HG03457 (cell line): ENCODE results near the gene OMA1.
A peak's percentile ranks its signal among the peaks of the same experiment; 100 is the strongest.
"Not testable (repeated sequence)": the region's sequence is repeated elsewhere in the genome, so short reads cannot be mapped to it uniquely, and the experiment has no call there.

Experiments
- ATAC-seq: cut with Tn5 transposase; IDR thresholded peaks from one replicate; pipeline ENCODE4 v1.9.1; 2021; ENCODE audit warnings: moderate number of reproducible peaks; ENCODE audit not compliant: unreplicated experiment

OMA1 gene

DNA sequence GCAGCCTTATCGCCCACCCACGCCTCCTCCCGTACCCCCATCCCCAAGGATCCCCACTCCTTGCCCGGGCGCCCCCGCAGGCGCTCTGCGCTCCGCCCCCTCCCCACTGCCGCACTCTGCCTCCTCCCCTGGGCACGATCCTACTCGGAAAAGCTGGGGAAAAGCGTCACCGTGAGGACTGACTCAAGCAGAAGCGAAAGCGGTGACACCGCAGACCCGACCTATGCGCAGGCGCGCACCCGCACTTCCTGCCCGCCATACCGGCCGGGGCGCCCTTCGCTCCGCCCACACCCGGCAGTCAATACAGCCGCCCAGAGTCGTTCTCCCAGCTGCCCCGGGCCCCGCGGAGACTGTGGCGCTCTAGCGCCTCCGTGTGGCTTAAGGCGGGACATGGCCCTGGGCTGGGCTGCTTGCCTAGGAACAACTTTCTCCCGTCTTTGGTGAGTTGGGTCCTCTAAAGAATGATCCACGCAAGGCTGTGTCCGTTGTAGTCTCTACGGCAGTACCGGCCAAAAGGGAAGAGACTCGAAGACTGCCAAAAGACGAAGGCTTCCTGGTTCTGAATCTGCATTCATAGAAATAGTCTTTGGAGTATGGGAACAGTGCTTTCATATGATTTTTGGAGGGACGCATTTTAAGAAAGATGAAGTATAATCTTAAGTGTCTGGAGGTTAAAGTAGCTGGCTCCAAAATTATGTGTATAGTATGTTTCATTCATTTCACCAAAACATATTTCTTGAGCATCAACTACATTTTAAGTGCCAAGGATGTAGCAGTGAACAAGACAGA, at the start of gene OMA1:
Gene OMA1, minus strand, starts transcription at position 207 of the 789 bp plus-strand sequence. CDS start 7,432 bp downstream, outside the sequence.
- peak; percentile 97 for ATAC-seq

DNA sequence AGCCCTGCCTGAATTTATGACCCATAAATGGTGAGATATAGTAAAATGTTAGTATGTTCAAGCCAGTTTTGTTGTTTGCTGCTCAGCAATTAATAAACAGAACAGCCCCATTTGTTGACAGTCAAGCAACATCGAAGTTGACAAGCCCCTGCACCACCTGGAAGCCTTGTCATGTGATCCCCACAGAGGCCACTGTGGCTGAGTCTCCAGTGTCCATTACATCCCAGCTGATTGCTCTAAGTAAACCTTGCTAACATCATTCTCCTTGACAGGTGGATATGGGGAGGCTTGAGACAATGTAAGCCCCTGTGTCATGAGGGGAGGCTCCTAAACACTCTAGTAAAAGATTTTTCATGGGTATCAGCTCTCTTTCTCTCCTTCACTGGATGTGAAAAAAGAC, 48.0 kb upstream of the OMA1 start:
- no peak for ATAC-seq

DNA sequence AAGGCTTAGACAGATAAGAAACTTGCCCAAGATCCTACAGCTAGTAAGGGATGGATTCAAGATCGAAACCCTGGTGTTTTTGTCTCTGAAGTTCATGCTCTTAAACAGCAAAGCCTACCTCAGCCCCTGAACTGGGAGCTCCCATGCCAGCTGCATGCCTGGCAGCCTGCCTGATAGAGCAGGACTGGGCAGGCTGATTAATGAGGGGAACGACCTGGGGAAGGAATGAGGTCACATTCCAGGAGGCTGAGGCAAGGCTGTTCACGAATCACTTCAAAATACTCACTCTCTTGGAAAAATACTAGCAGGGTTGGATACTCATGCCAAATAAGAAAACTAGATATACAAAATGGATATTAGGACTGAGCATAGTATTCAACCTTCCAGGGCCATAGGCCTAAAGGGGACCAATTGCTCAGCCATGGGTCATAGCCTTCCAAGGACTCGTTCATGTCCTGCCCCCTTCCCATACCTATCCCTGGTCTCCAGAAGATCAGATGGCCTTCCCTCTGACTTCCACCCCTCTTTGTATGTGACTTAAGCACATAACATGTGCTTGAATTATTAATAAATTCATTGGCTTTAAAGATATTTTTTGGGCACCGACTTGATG, 46.1 kb upstream of the OMA1 start:
- ATAC-seq: no peak

DNA sequence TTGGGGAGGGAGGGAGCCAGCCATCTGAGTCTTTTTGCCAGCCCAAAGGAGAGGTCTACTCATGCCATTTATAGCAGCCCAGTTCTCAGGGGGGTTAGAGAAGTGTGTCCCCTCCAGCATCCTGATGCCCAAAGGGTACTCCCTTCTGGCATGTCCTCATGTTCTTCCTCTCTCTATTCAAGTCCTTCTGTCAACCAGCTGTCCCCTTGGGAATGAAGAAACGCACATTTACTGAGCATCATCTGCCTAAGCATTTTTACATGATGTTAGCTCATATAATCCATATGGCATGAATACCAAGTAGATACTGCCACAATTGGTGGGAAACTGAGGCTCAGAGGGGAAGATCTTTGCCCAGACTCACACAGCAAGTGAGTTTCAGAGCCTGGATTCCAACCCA, 45.3 kb upstream of the OMA1 start:
- no peak for ATAC-seq

DNA sequence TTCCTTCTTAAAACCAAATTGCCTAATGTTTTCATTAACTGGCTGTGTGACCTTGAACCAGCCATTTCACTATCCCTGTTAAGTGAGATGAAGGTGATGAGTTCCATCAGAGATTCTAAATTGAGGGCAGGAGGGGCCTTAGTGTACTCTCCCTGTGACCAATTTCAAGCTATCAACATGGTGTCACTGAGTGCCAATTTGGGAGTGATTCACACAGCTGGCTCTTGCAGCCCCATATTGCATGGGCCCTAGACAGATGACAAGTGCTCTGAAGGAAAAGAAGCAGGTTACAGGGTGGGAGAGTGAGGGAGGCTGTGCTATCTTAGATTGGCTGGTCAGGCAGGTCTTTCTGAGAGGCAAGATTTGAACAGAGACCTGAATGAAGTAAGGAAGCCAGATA, 43.5 kb upstream of the OMA1 start:
- no peak for ATAC-seq

DNA sequence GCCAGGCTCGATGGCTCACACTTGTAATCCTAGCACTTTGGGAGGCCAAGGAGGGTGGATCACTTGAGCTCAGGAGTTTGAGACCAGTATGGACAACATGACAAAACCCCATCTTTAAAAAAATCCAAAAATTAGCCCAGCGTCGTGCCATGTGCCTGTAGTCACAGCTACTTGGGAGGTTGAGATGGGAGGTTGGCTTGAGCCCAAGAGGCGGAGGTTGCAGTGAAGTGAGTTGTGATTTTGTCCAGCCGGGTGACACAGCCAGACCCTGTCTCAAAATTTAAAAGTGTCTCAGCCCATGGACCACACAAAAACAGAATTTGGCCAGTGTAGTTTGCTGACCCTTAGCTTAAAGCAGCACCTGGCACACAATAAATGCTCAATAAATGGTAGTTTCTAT, 41.9 kb upstream of the OMA1 start:
- no peak for ATAC-seq

DNA sequence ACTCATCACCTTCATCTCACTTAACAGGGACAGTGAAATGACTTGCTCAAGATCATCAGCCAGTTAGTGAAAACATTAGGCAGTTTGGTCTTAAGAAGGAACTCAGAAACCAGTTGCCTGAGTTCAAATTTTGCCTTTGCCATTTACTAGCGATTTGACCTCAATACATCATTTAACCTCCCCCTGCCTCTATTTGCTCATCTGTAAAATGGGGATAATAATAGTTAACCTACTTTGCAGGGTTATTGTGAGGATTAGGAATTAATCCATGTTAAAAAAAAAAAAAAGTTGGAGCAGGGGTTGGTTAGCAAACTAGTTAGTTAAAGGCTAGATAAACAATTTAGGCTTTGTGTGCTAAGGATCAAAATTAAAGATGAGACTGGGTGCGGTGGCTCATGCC, 41.1 kb upstream of the OMA1 start:
- ATAC-seq: no peak

DNA sequence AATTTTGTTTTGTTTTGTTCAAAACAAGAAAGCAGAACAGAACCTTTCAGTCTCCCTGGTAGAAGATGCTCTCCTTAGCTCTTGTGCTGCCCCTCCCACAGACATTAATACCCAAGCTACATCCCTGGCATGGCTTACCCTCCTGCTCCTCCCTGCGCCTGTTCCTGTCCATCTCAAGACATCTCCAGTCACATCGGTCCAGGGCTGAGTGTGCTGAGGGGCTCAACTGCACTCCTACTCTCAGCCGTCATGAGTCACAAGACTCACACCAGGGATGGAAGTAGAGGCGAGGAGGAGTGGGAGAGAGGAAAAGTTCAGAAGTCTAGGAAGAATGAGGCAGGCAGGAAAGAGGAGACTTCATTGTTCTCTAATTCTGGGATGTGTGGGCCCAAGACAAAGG, 39.7 kb upstream of the OMA1 start:
- no peak for ATAC-seq

DNA sequence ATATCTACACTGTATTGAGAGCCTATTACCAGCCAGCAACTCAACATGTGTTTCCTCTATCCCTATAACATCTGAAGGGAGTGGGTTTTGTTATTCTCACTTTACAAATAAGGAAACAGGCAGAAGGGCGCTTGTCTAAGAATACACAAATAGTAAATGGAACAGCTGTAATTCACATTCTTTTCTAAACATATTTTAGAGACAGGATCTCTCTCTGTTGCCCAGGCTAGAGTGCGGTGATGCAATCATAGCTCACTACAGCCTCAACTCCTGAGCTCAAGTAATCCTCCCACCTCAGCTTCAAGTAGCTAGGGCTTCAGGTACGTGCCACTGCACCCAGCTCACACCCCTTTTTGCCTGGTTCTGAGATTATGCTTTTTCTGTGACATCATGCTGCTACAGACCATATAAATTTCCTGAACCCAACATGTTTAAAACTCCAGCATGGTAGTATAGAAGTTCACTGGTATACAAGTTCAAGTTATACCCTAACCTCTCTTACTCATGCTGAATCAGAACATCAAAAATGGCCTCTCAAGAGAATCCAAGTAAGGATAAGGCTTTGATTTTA, 39.1 kb upstream of the OMA1 start:
- no peak for ATAC-seq

DNA sequence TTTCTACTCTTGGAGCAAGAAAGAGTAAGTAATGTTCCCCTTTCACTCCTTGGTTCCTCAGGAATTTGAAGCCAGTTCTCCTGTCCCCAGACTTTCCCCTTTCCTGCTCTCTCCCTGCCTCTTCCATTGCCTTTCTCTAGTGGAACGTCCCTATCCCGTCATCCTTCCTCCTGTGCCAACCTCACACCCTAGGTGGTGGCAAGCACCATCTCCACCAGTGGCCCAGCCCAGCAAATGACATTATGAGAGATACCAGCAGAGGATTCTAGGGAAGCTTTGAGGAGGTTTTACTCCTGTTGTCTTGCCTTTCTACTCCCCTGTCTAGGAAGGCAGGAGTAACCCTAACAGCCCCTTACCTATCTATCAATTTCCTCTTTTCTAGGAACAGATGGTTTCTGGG, 38.6 kb upstream of the OMA1 start:
- ATAC-seq: no peak

DNA sequence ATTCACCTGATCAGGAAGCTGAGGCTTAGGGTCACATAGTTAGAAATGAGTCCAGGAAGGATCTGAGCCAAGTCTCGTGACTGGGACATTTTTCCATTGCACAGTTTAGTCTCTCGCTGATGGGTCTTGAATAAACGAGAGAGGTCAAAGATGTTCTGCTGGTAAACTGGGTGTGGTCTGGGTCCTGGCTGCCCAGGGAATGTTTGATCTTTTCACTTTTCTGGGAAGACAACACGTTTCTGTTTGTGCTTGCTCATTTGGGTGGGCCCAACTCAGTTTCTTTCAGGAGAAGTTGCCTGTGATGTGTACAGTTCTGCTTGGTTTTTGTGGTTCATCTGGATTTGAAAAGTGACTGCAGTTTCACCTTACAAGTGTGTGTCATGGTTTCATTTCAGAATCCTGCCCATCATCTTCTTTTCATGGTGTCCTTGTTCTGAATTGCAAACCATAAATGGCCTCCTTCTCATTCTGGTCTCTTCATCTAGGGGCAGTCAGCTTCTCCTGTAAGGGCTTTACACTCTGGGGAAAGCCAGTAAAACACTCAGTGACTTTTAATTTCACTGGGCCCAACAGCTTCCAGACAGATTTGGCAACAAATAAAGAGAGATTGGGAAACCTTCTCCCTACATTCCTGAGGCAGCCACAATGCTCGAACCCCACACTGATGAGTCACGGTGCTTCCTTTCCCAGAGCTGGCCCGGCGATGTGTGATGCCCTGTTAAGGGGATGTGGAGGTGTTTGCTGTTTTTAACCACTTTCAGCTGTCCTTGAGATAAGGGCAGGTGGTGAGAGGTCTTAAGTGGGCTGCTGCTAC, 37.8 kb upstream of the OMA1 start:
- no peak for ATAC-seq

DNA sequence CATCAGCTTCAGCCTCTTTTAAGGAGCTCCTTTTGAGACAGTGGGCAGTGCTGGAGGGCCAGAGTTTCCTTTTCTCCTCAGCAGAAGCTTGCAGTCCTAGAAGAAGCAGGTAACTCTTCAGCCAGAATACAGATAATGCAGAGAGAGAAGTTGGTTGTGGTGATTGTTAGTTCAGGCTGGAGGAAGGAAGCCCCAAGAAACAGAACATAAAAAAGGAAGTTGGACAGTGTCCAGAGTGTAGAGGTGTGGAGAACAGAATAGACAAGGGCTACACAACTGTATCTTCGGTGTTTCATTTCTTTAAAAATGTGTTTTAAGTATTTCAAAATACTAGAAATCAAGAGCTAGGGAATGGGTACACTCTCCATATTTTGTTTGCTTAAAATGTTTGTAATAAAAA, 37.0 kb upstream of the OMA1 start:
- ATAC-seq: no peak

DNA sequence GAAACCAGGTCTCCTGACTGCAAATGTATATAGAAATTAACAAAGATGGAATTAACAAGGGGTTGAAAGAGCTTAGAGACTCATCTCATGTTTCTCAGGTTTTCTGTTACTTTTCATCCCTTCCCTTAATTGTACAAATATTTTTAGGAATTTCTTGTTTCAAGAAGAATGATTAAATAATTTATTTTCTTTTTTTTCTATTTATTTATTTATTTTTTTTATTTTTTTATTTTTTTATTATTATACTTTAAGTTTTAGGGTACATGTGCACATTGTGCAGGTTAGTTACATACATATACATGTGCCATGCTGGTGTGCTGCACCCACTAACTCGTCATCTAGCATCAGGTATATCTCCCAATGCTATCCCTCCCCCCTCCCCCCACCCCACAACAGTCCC, 35.6 kb upstream of the OMA1 start:
- not testable (repeated sequence) for ATAC-seq

DNA sequence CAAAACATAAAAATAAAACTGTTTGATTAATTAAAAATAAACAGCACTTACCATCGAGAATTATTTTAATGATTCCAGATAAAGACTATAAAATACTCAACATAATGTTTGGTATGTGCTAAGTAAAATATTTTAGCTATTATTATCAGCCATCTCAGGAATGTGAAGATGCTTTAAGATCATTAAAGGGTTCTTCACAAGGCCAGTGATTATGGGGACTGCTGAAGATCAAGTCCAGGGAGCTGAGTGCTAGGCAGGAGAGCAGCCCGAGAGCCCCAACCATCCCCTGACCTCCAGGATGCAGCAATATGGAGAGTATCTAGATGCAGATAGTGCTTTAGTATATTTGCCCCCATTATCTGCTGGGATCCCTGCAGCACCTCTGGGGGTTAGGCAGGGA, 35.1 kb upstream of the OMA1 start:
- no peak for ATAC-seq

DNA sequence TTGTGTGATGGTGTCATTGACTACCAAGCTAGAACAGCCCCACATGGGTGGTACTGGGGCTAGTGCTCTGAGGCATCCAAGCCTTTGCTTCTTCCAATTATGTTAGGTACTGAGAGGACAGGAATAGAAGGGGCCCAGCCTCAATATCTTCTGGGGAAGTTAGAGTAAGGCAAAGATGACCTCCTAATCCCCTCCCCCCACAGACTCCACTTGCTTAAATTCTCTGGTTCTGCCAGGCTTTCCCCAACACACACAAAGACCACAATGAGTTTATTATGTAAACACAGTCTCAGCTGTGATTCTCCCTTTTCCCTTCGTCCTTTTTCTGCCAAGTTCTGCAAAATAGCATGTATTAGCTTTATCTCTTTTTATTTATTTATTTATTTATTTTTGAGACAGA, 33.7 kb upstream of the OMA1 start:
- ATAC-seq: no peak

DNA sequence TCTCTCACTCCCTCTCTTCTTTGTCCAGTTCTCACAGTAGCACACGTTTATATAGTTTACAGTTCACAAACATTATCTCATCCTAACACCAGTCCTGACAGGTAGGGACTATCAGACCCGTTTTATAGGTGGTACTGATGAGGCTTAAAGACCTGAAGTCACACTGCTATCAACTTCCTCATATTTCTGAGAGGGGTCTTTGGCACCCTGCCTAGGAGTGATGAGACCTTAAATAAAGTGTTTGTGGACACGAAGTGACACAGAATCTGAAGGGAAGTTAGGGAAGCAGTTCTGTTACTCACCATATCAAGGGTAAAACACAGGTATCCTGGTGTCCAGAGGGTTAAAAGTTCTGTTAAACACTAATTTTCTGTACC, 31.1 kb upstream of the OMA1 start:
- ATAC-seq: no peak

DNA sequence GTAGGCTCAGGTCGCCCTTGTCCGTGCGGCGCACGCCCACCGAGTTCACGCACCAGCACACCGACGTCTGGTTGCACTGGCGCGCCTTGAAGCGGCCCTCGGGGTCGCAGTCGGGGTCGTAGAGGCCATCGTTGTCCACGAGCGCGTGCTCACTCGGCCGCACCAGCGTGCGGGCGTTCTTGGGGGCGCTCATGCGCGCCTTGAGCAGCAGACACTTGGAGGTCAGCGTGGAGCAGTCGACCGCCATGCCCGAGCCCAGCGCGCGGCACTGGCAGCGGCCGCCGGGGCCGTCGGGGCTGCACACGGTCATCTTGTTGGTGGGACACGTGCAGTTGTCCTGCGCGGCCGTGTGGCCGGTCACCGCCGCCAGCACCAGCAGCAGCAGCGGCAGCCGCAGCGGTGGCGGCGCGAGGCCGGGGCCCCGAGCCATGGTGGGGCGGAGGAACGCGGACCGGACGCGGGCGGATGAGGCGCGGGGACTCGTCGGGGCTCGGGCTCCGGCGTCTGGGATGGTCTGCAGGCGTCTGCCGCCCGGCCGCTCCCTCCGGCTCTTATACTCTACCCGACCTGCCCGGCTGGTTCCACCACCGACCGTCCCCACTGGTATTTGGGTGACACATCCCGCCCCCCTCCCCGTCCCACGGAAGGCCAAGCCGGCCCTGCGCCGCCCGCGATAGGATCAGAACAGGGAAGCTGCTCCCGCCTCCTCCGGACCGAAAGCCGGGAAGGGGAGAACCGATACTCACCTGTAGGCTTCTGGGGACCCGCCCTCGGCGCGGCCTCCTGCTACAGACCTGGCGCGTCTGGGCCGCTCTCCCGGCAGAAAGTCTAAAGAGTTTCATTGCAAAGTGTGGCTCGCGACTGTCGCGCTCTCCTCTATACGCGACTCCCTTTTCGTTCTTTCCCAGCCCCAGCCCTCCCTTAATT, 30.5 kb upstream of the OMA1 start, which contains the start of gene TACSTD2:
Gene TACSTD2, minus strand, starts transcription at position 526 of the 927 bp plus-strand sequence. Its CDS starts 96 bp downstream, at position 430.
- no peak for ATAC-seq

DNA sequence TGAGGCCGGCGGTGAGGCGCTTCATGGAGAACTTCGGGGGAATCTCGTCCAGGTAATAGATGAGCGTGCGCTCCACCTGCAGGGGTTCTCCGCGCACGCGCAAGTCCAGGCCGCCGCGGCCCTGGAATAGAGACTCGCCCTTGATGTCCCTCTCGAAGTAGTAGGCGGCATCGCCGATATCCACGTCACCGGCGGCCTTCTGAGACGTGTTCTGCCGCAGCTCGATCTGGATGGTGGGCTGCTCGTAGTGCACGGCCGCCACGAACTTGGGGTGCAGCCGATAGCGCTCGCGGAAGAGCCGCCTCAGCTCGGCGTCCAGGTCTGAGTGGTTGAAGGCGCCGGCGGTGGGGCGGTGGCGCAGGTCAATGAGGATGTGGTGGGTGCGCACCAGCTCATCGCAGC, 29.8 kb upstream of the OMA1 start:
- ATAC-seq: no peak

DNA sequence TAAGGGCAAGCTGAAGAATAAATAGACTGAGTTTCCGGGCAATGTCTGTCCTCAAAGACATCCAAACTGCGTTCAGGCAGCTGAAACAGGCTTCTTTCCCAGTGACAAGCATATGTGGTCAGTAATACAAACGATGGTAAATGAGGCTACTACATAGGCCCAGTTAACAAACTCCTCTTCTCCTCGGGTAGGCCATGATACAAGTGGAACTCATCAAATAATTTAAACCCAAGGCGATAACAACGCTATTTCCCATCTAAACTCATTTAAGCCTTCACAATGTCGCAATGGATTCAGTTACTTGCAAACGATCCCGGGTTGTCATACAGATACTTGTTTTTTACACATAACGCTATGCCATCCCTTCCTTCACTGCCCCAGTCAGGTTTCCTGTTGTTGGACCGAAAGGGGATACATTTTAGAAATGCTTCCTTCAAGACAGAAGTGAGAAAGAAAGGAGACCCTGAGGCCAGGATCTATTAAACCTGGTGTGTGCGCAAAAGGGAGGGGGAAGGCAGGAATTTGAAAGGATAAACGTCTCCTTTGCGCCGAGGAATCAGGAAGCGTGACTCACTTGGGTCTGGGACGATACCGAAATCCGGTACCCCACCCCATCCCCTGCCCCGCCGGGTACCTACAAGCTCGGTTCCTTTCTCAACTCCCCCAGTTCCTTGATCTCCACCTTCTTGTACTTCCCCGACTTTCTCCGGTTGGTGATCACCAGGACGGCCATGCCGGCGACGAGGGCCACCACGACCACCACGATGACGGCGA, 29.2 kb upstream of the OMA1 start:
- ATAC-seq: no peak

DNA sequence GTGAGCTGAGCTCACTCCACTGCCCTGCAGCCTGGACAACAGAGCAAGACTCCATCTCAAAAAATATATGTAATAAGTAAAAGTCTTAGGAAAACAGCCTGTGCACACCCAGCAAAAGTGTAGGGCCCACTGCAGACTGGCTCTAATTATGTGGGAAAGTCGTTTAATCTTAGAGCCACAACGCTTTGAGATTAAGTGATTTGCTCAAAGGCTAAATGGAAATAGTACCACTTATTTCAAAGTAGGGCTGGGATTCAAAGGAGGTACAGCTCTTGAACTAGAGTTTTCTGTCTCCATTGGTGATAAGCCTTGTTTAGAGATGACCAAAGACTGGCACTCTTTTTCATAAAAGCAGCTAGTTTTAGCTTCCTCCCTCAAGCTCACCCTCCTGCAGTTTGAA, 28.3 kb upstream of the OMA1 start:
- no peak for ATAC-seq
